Natural killer cell (primary cell): ENCODE data around the gene CORO7. TPM values are rescaled to one million over a fixed set of nuclear protein-coding genes. Genes with fewer than 3 reads are reported as not detected.

Experiments
- ATAC-seq, 3 donors: fragments of 150-1000 bp in 2 of 3; fragments of 200-7000 bp in 1 of 3; cut with Tn5 transposase; 1 replicate in 1 of 3; 2 replicates in 2 of 3; pipeline ENCODE4 v1.10.0; 2021; ENCODE audit warnings: mild to moderate bottlenecking in 2 of 3, moderate library complexity in 2 of 3
- DNase-seq, 2 donors: peaks; one replicate each; pipeline versions ENCODE4 v3.0.0 to v3.0.0-alpha.2; 2013 to 2021; ENCODE audit warnings: mixed read lengths in 1 of 2
- H3K27ac ChIP-seq: one replicate; pipeline ENCODE4 v1.5.1; 2013; ENCODE audit warnings: mild to moderate bottlenecking, low read length
- H3K27me3 ChIP-seq: one replicate; pipeline ENCODE4 v1.6.1; 2013; ENCODE audit warnings: low read length; ENCODE audit not compliant: control insufficient read depth, insufficient read depth
- H3K36me3 ChIP-seq: one replicate; pipeline ENCODE4 v1.6.1; 2013; ENCODE audit warnings: low read length; ENCODE audit not compliant: control insufficient read depth, insufficient read depth
- H3K4me1 ChIP-seq: one replicate; pipeline ENCODE4 v1.6.1; 2013; ENCODE audit warnings: low read length; ENCODE audit not compliant: control insufficient read depth, insufficient read depth
- H3K4me3 ChIP-seq: one replicate; pipeline ENCODE4 v1.5.1; 2013; ENCODE audit warnings: low read length
- H3K9me3 ChIP-seq: one replicate; pipeline ENCODE4 v1.6.1; 2013; ENCODE audit warnings: low read length; ENCODE audit not compliant: control insufficient read depth, insufficient read depth
- H3K27ac Mint-ChIP-seq, 2 donors: one replicate each; pipeline ENCODE4 v1.8.0; 2022; ENCODE audit warnings: mild to moderate bottlenecking in 2 of 2, mixed read lengths in 2 of 2, moderate library complexity in 1 of 2
- H3K27me3 Mint-ChIP-seq, 2 donors: one replicate each; pipeline ENCODE4 v1.8.0; 2022; ENCODE audit warnings: low read depth in 2 of 2, mixed read lengths in 2 of 2
- H3K36me3 Mint-ChIP-seq: one replicate; pipeline ENCODE4 v1.8.0; 2022; ENCODE audit warnings: mixed read lengths
- H3K4me1 Mint-ChIP-seq, 2 donors: one replicate each; pipeline ENCODE4 v1.8.0; 2022; ENCODE audit warnings: mixed read lengths in 2 of 2
- H3K4me3 Mint-ChIP-seq: one replicate; pipeline ENCODE4 v1.8.0; 2022; ENCODE audit warnings: mild to moderate bottlenecking, moderate library complexity, mixed read lengths
- H3K9me3 Mint-ChIP-seq, 2 donors: one replicate each; pipeline ENCODE4 v1.8.0; 2022; ENCODE audit warnings: mixed read lengths in 2 of 2
- CTCF ChIP-seq: fragments of 200-600 bp; IDR thresholded peaks from one replicate; pipeline ENCODE4 v1.8.0; 2022; ENCODE audit warnings: antibody characterized with exemption
- WGBS: methylation state at CpG from one replicate; pipeline ENCODE4 v1.1.7; 2013; ENCODE audit warnings: missing lambda C conversion rate; ENCODE audit not compliant: insufficient coverage; 5-methylcytosine and 5-hydroxymethylcytosine counted together
- intact Hi-C: fragments of 100-400 bp; cut with micrococcal nuclease; formaldehyde crosslinking; loops from one replicate; pipeline ENCODE4 v1.14.2; 2022
- total RNA-seq, 4 donors: library from RNA; stranded (reverse); fragments of 120-200 nt in 1 of 4; gene quantifications; one replicate each; pipeline versions ENCODE4 v1.2.3 to v1.2.4, GENCODE V29; 2013 to 2022

The CORO7 gene
- total RNA-seq, 3 donors from 2014 or later (not counting 1 experiment from before 2014, with no cell fraction given), result 335 to 425 (median 415) TPM

GRCh38 chr16:4419402-4419959, 3.1 kb upstream of the CORO7 start:
- no peak for ATAC-seq
- intact Hi-C loops, result loop anchor here (10.0 kb wide), 1 partner anchor 195 kb away; the partner anchor contains the start of gene UBALD1

GRCh38 chr16:4415538-4416199, 727 bp downstream of the CORO7 start:
- peak; percentile 63 to 78 for DNase-seq
- Mint-ChIP-seq H3K4me1 (peaks cover 34 to 44% of the 10 kb centered on the region in 2 donors), H3K27ac (peak overlapping the region; percentile 92 to 95), H3K4me3 (peak overlapping the region; percentile 95), H3K9me3 (no peaks in the 10 kb centered on the region), H3K27me3 (no peaks in the 10 kb centered on the region), H3K36me3 (no peaks in the 10 kb centered on the region)
- no peak for TF ChIP-seq CTCF
- intact Hi-C loops, result loop anchor here (1.0 to 10.0 kb wide), 3 partner anchors 10 to 199 kb away; partner anchors contain the start of genes DNAJA3 and UBALD1
- H3K4me1 ChIP-seq, result peaks cover 49% of the 10 kb centered on the region
- H3K9me3 ChIP-seq, result no peaks in the 10 kb centered on the region
- ATAC-seq, result peak; percentile 5 to 19 (median 7)
- H3K4me3 ChIP-seq, result peak overlapping the region; percentile 49
- peak overlapping the region; percentile 77 for H3K27ac ChIP-seq
- WGBS, result under 1% methylated on average over 44 of the region's 44 CpGs
- no peaks in the 10 kb centered on the region for H3K27me3 ChIP-seq
- H3K36me3 ChIP-seq, result peaks cover 25% of the 10 kb centered on the region

More at GRCh38 chr16:4419402-4419959, 3.1 kb upstream of the CORO7 start:
- Mint-ChIP-seq H3K27me3 (no peaks in the 10 kb centered on the region), H3K4me3 (no peak overlapping the region), H3K4me1 (peaks cover 13 to 20% of the 10 kb centered on the region in 2 donors), H3K27ac (no peak overlapping the region), H3K9me3 (no peaks in the 10 kb centered on the region), H3K36me3 (no peaks in the 10 kb centered on the region)
- Histone ChIP-seq H3K27me3 (no peaks in the 10 kb centered on the region), H3K36me3 (no peaks in the 10 kb centered on the region), H3K4me1 (peaks cover 23% of the 10 kb centered on the region), H3K27ac (no peak overlapping the region), H3K4me3 (no peak overlapping the region), H3K9me3 (no peaks in the 10 kb centered on the region)
- no peak for TF ChIP-seq CTCF
- 94% methylated on average over 7 of the region's 7 CpGs for WGBS
- no peak for DNase-seq

GRCh38 chr16:4414187-4414917, 2.0 kb downstream of the CORO7 start:
- Mint-ChIP-seq H3K9me3 (no peaks in the 10 kb centered on the region), H3K27me3 (no peaks in the 10 kb centered on the region), H3K4me1 (peaks cover 40 to 49% of the 10 kb centered on the region in 2 donors), H3K36me3 (no peaks in the 10 kb centered on the region), H3K4me3 (peak overlapping the region; percentile 95), H3K27ac (peak overlapping the region; percentile 92 to 95)
- DNase-seq (peak in 1 of 2 donors; percentile 94), ATAC-seq (peak; percentile 18 to 33 (median 24))
- WGBS, result 23% methylated on average over 7 of the region's 7 CpGs
- Histone ChIP-seq H3K27me3 (no peaks in the 10 kb centered on the region), H3K4me1 (peaks cover 49% of the 10 kb centered on the region), H3K36me3 (peaks cover 34% of the 10 kb centered on the region), H3K9me3 (no peaks in the 10 kb centered on the region), H3K4me3 (peak overlapping the region; percentile 49), H3K27ac (peak overlapping the region; percentile 77)
- no peak for TF ChIP-seq CTCF
- intact Hi-C loops, result loop anchor here (1.0 to 10.0 kb wide), 2 partner anchors 12 to 200 kb away; partner anchors contain the start of gene UBALD1
